D721Med (cell line): Measurements from ENCODE around the gene CDK5RAP2.
"Not testable (repeated sequence)": the region's sequence is repeated elsewhere in the genome, so short reads cannot be mapped to it uniquely, and the experiment has no call there.

ENCODE experiments used
- DNase-seq: peaks from one replicate; pipeline ENCODE4 v3.0.0; 2011; ENCODE audit warnings: low spot score; ENCODE audit not compliant: insufficient read length
- FAIRE-seq: peaks from 2 replicates; lab custom pipeline; 2011; peaks lifted over from hg19 to GRCh38; lab: Jason Lieb, UNC
- TF ChIP-seq, protein P1 (sequence below): IDR thresholded peaks from 2 replicates; pipeline ENCODE4 v1.5.1; 2012; ENCODE audit warnings: mild to moderate bottlenecking, control low read depth; ENCODE audit not compliant: insufficient read depth; ENCODE audit errors: missing control alignments

Gene CDK5RAP2

DNA sequence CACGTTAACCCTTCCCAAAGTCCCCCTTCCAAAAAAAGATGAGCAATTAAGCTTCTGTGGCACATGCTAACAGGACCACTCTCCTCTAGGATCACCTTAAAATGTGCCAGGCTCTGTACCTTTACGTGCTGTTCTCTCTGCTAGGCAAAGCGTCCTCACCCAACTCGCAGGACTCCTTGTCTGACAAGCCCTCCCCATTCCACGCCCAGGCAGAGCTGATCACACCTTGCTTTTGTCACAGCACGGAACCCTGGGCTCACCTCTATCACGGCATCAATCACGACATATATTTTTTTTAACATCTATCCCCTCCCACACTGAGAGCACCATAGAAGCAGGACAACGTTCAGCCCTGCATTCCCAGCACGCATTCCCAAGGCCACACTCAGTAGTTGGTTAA lies 47.1 kb downstream of the CDK5RAP2 start:
- no peak for FAIRE-seq
- no peak for DNase-seq
- TF ChIP-seq, protein P1, sequence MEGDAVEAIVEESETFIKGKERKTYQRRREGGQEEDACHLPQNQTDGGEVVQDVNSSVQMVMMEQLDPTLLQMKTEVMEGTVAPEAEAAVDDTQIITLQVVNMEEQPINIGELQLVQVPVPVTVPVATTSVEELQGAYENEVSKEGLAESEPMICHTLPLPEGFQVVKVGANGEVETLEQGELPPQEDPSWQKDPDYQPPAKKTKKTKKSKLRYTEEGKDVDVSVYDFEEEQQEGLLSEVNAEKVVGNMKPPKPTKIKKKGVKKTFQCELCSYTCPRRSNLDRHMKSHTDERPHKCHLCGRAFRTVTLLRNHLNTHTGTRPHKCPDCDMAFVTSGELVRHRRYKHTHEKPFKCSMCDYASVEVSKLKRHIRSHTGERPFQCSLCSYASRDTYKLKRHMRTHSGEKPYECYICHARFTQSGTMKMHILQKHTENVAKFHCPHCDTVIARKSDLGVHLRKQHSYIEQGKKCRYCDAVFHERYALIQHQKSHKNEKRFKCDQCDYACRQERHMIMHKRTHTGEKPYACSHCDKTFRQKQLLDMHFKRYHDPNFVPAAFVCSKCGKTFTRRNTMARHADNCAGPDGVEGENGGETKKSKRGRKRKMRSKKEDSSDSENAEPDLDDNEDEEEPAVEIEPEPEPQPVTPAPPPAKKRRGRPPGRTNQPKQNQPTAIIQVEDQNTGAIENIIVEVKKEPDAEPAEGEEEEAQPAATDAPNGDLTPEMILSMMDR: no peak

DNA sequence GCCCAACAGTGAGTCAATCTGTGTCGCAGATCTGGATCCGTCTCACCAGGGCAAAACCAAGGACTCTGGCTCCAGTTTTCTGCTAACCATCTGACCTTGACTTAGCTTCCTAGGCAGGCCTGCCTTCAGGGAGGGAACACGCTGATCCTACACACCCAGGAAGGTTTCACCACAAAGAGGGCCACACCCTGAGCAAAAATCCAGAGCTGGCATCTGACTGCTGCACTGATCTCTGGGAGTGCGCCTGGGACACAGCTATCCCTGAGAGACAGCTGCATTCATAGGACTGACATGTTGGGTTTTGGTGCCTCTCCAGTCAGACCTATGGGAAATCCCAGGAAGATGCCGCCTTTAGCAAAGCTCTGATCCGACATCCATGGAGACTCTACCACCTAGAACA lies 47.5 kb downstream of the CDK5RAP2 start:
- no peak for FAIRE-seq
- no peak for DNase-seq
- TF ChIP-seq, protein P1: no peak

DNA sequence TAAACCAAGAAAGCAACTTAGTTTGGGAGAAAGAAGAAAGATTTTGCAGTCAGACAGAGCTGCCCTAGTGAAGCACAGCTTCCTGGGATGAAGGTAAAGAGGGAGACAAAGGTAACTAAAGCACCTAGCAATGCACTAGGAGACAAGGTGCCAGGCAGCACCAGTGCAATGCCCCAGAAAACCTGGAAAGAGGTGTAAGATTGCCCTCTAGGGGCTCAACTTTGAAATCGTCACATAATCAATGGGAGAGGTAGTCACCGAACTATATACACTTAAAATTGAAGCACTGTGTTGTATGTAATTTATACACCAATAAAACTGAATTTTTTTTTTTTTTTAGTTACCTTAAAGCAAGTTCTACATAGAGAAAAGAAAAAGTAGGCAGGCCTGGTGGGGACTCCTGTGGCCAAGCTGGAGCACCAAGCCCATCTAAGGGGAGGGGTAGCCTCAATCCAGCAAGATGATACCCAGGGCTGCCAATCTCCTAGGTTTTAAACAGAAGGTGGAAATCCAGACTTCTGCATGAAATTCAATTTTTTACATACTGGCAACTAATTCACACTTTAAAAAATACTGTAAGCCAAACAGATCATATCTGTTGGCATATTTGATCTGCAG lies 48.2 kb downstream of the CDK5RAP2 start:
- FAIRE-seq: no peak
- TF ChIP-seq, protein P1: peak; percentile 59
- DNase-seq: no peak

DNA sequence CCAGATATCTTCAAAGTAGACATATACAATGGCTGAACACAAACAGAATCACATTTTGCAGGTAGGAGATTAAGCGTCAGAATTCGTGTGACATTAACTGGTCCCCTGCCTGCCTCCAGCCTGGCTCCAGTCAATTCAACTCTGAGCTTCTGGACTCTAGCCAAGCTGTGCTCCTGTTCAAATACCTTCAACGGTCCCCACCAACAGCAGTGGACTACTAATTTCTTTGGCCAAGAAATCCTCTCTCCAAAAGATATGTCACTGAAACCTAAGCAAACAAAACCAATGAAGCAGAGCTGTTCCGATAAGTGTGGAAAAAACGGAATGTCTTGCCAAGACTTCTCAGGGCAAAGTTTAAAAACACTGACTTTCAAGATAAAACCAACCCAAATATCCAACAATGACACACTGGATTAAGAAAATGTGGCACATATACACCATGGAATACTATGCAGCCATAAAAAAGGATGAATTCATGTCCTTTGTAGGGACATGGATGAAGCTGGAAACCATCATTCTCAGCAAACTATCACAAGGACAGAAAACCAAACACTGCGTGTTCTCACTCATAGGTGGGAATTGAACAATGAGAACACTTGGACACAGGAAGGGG lies 49.6 kb downstream of the CDK5RAP2 start:
- DNase-seq, FAIRE-seq: not testable (repeated sequence)

DNA sequence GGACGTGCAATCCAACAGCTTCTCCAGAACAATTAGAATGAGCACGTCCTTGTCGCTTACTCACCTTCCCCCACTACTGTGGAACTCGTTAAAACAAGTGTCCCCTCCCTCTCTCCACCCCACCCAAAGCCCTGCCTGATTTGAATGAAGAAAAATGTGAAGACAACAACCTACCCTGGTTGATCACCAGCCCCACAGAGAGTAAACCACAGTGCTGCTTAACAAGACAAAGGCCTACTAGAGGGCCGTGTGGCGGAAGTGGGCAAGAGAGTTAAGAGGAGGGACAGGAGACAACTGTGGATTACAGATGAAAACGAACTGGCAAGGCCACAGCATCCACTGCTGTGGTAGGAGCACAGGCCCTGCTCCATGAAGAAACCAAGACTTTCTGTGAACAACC lies 51.1 kb downstream of the CDK5RAP2 start:
- TF ChIP-seq, protein P1: no peak
- DNase-seq: no peak
- no peak for FAIRE-seq

DNA sequence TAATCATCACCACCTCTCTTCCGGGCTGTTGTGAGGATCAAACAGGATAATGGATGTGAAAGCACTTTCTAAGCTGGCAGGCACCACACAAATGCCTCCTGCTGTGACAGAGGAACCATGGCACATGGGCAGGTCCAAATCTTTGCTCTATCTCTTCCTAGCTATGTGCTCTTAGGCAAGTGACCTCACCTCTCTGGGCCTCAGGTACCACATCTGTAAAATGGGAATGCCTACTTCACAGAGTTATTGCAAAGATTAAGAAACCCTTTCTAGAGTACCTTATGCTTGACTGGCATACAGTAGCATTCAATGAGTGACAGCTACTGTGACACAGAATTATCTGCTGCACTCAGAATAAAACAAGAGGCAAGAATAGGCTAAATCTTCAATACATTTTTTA lies 51.6 kb downstream of the CDK5RAP2 start:
- TF ChIP-seq, protein P1: no peak
- FAIRE-seq (no peak), DNase-seq (no peak)

DNA sequence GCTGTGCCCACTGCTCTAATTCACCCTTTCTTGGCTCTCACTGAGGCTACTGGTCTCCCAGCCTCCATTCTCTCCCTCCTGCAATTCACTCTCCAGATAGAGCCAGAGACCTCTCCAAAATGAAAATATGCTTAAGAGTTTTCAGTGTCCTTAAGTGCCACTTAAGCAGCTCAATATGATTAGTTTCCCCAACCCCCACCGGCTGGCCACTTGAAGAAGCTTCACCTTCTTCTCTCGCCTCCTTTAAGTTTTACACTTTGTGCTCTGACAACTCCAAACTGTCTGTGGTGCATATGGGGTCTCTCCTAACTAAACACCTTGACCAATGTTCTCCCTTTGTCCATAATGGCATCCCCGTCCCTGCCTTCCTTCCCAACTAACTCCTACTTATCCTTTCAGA lies 53.4 kb downstream of the CDK5RAP2 start:
- DNase-seq: no peak
- no peak for FAIRE-seq
- TF ChIP-seq, protein P1: no peak
